HepG2 (cell line): Measurements from ENCODE around the gene FAM83G.

Experiments
- GTF2F1 ChIP-seq: fragments of 150-350 bp; IDR thresholded peaks from 2 replicates; pipeline ENCODE4 v1.6.1; 2014; ENCODE audit warnings: low read length
- JUN ChIP-seq: sonication (generic); formaldehyde crosslinking; IDR thresholded peaks from 2 replicates; pipeline ENCODE4 v1.4.0; 2020; ENCODE audit warnings: mild to moderate bottlenecking, missing genetic modification reagents
- TARDBP ChIP-seq: sonication (generic); formaldehyde crosslinking; IDR thresholded peaks from 2 replicates; pipeline ENCODE4 v1.8.0; 2022; ENCODE audit warnings: mild to moderate bottlenecking, missing genetic modification reagents
- ZBTB37 ChIP-seq: sonication (generic); formaldehyde crosslinking; IDR thresholded peaks from 2 replicates; pipeline ENCODE4 v1.4.0; 2020; ENCODE audit warnings: mild to moderate bottlenecking, missing genetic modification reagents
- ZFP41 ChIP-seq: sonication (generic); formaldehyde crosslinking; IDR thresholded peaks from 2 replicates; pipeline ENCODE4 v1.4.0; 2020; ENCODE audit warnings: mild to moderate bottlenecking, missing genetic modification reagents, borderline replicate concordance
- ZNF639 ChIP-seq: conservative IDR thresholded peaks from 2 replicates; pipeline ENCODE4 v1.6.1; 2018; ENCODE audit warnings: missing genetic modification reagents

GRCh38 chr17:18977021-18977420 lies 27.5 kb downstream of the FAM83G start:
- TF ChIP-seq ZNF639 (CRISPR knock-in tag) = no peak
- TF ChIP-seq TARDBP = no peak
- TF ChIP-seq JUN (CRISPR knock-in tag) = no peak
- TF ChIP-seq ZFP41 (CRISPR knock-in tag) = no peak
- no peak for TF ChIP-seq GTF2F1
- TF ChIP-seq ZBTB37 = no peak
